BJ (cell line): Measurements from ENCODE around the gene TSPAN5. TPM values are rescaled to one million over a fixed set of nuclear protein-coding genes. Genes with fewer than 3 reads are reported as not detected.

Experiments used
- CTCF ChIA-PET: fragments of 350-600 bp; formaldehyde crosslinking; extraction: SDS; loops from one replicate; lab custom pipeline; 2021; ENCODE audit warnings: antibody characterized with exemption, inconsistent platforms; lab: Yijun Ruan, JAX
- POLR2A ChIA-PET: fragments of 300-600 bp; sonication (Branson Sonifier 250); formaldehyde crosslinking; extraction: SDS; loops from one replicate; lab custom pipeline; 2021; ENCODE audit warnings: antibody characterized with exemption; lab: Charles Lee
- DNase-seq: peaks from one replicate; pipeline ENCODE4 v3.0.0-alpha.2; 2011; ENCODE audit warnings: low read depth
- H3K27me3 ChIP-seq: 2 replicates; pipeline ENCODE4 v1.6.0; 2011; ENCODE audit warnings: low read length; ENCODE audit not compliant: control insufficient read depth, insufficient read depth
- H3K36me3 ChIP-seq: 2 replicates; pipeline ENCODE4 v1.5.1; 2011; ENCODE audit warnings: low read length; ENCODE audit not compliant: control insufficient read depth, insufficient read depth
- H3K4me3 ChIP-seq: 2 replicates; pipeline ENCODE4 v1.5.1; 2011; ENCODE audit warnings: low read depth, mild to moderate bottlenecking, control low read depth, low read length
- polyA plus RNA-seq: library from polyadenylated mRNA; depleted of rRNA; stranded (reverse); fragments of >200 nt; gene quantifications from 2 replicates; pipeline ENCODE4 v1.2.3, GENCODE V29; 2011
- TF ChIP-seq, protein P1 (sequence below): IDR thresholded peaks from 2 replicates; pipeline ENCODE4 v1.5.1; 2011; ENCODE audit warnings: low read depth, mild to moderate bottlenecking, control low read depth, inconsistent platforms, low read length, moderate library complexity; ENCODE audit not compliant: insufficient read depth

The TSPAN5 gene
- polyA plus RNA-seq, 1 experiment, result 74.5 TPM

DNA sequence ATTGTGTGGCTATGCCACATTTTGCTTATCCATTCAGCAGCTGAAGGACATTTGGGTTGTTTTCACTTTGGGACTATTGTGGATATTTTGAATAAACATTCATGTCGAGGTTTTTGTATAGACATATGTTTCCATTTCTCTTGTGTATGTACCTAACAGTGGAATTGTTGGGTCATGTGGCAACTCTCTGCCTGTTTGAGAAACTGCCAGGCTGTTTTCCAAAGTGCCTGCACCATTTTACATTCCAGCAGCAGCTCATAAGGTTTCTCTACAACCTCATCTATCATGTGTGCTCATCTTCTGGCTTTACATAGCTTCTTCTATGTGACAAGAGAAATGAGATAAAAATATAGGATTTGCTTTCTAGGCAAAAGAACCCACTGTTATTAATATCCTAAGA is 29.5 kb upstream of the TSPAN5 start:
- H3K36me3 ChIP-seq, result no peaks in the 10 kb centered on the region
- POLR2A ChIA-PET, result no interaction called here
- CTCF ChIA-PET, result interaction anchor here (1.0 to 2.5 kb wide), 5 partner anchors 10 to 33 kb away, joined by 3 to 8 read pairs (median 4); partner anchors contain the start of gene TSPAN5
- H3K27me3 ChIP-seq, result no peaks in the 10 kb centered on the region
- TF ChIP-seq, protein P1, sequence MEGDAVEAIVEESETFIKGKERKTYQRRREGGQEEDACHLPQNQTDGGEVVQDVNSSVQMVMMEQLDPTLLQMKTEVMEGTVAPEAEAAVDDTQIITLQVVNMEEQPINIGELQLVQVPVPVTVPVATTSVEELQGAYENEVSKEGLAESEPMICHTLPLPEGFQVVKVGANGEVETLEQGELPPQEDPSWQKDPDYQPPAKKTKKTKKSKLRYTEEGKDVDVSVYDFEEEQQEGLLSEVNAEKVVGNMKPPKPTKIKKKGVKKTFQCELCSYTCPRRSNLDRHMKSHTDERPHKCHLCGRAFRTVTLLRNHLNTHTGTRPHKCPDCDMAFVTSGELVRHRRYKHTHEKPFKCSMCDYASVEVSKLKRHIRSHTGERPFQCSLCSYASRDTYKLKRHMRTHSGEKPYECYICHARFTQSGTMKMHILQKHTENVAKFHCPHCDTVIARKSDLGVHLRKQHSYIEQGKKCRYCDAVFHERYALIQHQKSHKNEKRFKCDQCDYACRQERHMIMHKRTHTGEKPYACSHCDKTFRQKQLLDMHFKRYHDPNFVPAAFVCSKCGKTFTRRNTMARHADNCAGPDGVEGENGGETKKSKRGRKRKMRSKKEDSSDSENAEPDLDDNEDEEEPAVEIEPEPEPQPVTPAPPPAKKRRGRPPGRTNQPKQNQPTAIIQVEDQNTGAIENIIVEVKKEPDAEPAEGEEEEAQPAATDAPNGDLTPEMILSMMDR, result no peak
- DNase-seq, result no peak
- no peak overlapping the region for H3K4me3 ChIP-seq

DNA sequence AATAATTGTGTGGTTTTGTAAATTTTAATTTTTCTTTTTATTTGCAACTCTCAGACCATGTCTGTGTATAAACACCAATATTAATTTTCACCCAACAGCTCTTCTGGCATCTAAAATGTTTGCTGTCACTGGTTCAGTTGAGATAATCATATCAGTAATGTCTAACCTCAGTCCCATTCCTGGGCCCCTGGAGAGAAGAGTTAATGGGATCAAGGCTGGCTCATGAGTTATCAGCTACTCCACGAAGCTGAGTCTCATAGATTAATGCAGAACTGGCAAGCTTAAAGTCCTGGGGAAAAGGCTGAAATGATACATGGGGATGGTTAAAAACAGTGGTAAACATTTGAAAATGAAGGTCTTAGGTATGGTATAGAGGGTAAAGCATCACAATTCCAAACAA is 28.4 kb upstream of the TSPAN5 start:
- Histone ChIP-seq H3K36me3 (no peaks in the 10 kb centered on the region), H3K27me3 (no peaks in the 10 kb centered on the region), H3K4me3 (no peak overlapping the region)
- no peak for DNase-seq
- ChIA-PET CTCF (interaction anchor here (1.0 kb wide), 1 partner anchor 9 kb away, joined by 4 read pairs; no protein-coding TSS in a partner anchor), POLR2A (interaction anchor here (0.6 kb wide), 1 partner anchor 360 kb away, joined by 3 read pairs; no protein-coding TSS in a partner anchor)
- TF ChIP-seq, protein P1, result no peak

DNA sequence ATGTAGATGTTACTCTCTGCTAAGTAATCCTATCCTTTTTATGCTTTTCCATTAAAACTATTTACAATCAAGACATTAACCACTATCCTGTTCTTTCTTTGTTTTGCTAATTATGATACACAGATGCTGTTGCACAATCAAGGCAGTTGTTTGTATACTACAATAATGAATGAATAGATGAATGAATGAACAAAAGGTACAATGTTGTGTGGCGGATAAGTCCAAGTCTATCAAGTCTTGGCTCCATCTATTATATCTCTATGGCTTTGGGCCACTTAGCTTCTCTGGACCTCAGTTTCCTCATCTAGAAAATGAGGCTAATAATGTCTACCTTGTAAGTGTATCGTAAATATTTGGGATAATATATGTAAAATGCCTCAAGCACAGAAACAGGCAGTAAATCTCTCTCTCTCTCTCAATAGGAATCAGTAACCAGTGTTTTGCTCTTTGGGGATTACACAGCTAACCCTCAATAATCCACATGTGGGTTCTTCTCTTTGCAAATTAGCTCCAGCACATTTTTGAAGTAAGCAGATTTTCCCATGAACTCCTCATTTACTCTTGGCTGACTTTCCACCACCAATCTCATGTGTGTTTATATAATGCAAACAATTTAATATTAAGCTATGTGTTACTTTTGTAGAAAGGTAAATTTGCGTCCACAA is 27.8 kb upstream of the TSPAN5 start:
- Histone ChIP-seq H3K4me3 (no peak overlapping the region), H3K36me3 (no peaks in the 10 kb centered on the region), H3K27me3 (no peaks in the 10 kb centered on the region)
- CTCF ChIA-PET, result interaction anchor here (1.0 kb wide), 1 partner anchor 8 kb away, joined by 4 read pairs; no protein-coding TSS in a partner anchor
- TF ChIP-seq, protein P1, result no peak
- POLR2A ChIA-PET, result interaction anchor here (0.6 kb wide), 1 partner anchor 360 kb away, joined by 3 read pairs; no protein-coding TSS in a partner anchor
- no peak for DNase-seq

DNA sequence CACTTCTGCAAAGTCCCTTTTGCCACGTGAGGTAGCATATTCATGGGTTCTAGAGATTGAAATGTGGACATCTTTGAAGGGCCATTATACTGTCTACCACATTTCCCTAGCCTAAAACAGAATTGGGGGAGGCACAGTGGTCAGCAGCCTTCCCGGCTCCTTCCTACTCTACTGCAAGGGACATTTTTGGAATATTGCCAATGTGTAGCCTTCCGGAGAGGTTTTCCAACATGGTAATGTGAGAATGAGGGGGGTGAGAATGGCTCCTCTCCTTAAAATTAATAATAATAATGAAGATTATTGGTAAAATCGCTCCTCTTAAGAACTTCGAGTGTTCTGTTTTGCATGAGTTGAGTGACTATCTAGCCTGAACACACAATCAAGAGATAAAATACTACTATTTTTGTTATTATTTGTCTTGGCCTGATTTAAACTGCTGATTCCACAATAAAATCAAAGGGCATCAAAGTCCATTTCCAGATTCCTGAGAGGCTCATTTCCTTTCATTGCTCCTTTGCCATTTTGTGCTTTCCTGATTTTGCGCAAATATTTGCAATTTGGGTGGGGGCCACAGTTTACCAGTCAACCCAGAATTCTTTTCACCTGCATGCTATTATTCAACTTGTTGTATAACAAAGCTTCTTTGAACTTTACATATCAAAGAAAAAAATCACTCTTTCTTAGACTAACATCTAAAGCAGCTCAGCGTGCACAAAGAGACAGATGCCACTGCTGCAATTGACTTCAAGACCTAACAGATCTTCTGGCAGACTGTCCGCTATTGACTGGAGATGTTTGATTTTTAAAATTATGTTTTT is 27.0 kb upstream of the TSPAN5 start:
- ChIA-PET POLR2A (no interaction called here), CTCF (no interaction called here)
- DNase-seq, result no peak
- TF ChIP-seq, protein P1, result no peak
- Histone ChIP-seq H3K27me3 (no peaks in the 10 kb centered on the region), H3K36me3 (no peaks in the 10 kb centered on the region), H3K4me3 (no peak overlapping the region)

DNA sequence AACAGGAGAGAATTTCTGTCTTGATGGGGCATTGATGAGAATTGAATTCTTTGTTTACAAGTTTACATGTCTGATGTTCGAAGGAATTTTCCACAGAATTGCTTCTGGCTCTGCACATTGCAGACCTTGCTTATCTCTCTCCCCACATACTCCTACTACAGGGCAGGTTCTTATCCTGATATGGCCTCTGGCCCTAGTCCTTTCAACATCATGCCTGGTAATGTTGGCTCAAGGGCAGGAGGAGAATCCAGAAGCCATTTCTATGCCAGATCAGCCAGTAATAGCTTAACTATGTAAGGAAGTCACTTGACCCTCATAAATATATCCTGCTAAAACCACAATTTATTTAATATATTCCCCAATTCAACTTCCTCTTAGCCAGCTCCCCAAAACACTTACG is 24.3 kb upstream of the TSPAN5 start:
- TF ChIP-seq, protein P1, result no peak
- H3K36me3 ChIP-seq, result no peaks in the 10 kb centered on the region
- CTCF ChIA-PET, result no interaction called here
- no peak for DNase-seq
- no peak overlapping the region for H3K4me3 ChIP-seq
- POLR2A ChIA-PET, result interaction anchor here (0.5 kb wide), 1 partner anchor 9 kb away, joined by 9 read pairs; no protein-coding TSS in a partner anchor
- no peaks in the 10 kb centered on the region for H3K27me3 ChIP-seq
